Endometrium (tissue), 2 donors: ENCODE measurements around the gene AIG1.

Source experiments
- FAIRE-seq: peaks from 2 replicates; lab custom pipeline; 2012; peaks lifted over from hg19 to GRCh38; lab: Jason Lieb, UNC
- donor health status: control.
- donor health status: control.

The AIG1 gene

GRCh38 chr6:143196525-143197225 lies 136.0 kb downstream of the AIG1 start:
- FAIRE-seq, result no peak

GRCh38 chr6:143197377-143197776 lies 136.7 kb downstream of the AIG1 start:
- no peak for FAIRE-seq

GRCh38 chr6:143198312-143198711 lies 137.6 kb downstream of the AIG1 start:
- no peak for FAIRE-seq

- FAIRE-seq, result peak; percentile 62
Measured at GRCh38 chr6:143199291-143199690, 138.6 kb downstream of the AIG1 start.

- FAIRE-seq, result no peak
Measured at GRCh38 chr6:143200167-143200770, 139.6 kb downstream of the AIG1 start.

GRCh38 chr6:143204045-143204444 lies 143.4 kb downstream of the AIG1 start:
- FAIRE-seq, result no peak

GRCh38 chr6:143205131-143205535 lies 144.4 kb downstream of the AIG1 start:
- no peak for FAIRE-seq

GRCh38 chr6:143205585-143205984 lies 144.9 kb downstream of the AIG1 start:
- FAIRE-seq, result no peak

GRCh38 chr6:143205991-143206390 lies 145.3 kb downstream of the AIG1 start:
- no peak for FAIRE-seq

GRCh38 chr6:143206550-143206949 lies 145.9 kb downstream of the AIG1 start:
- no peak for FAIRE-seq

GRCh38 chr6:143210420-143210819 lies 149.7 kb downstream of the AIG1 start:
- no peak for FAIRE-seq

- FAIRE-seq, result no peak
Measured at GRCh38 chr6:143213859-143214376, 153.2 kb downstream of the AIG1 start.

- no peak for FAIRE-seq
Measured at GRCh38 chr6:143215363-143215762, 154.7 kb downstream of the AIG1 start.

GRCh38 chr6:143215771-143216170 lies 155.1 kb downstream of the AIG1 start:
- no peak for FAIRE-seq

- FAIRE-seq, result no peak
Measured at GRCh38 chr6:143218233-143218632, 157.5 kb downstream of the AIG1 start.

GRCh38 chr6:143221698-143222097 lies 161.0 kb downstream of the AIG1 start:
- FAIRE-seq, result no peak

GRCh38 chr6:143222310-143222709 lies 161.6 kb downstream of the AIG1 start:
- no peak for FAIRE-seq

GRCh38 chr6:143222801-143223231 lies 162.1 kb downstream of the AIG1 start:
- FAIRE-seq, result no peak

GRCh38 chr6:143223895-143224294 lies 163.2 kb downstream of the AIG1 start:
- no peak for FAIRE-seq

GRCh38 chr6:143224516-143224915 lies 163.8 kb downstream of the AIG1 start:
- no peak for FAIRE-seq

GRCh38 chr6:143225929-143226328 lies 165.2 kb downstream of the AIG1 start:
- no peak for FAIRE-seq

GRCh38 chr6:143227675-143228074 lies 167.0 kb downstream of the AIG1 start:
- no peak for FAIRE-seq

- FAIRE-seq, result no peak
Measured at GRCh38 chr6:143229400-143229799, 168.7 kb downstream of the AIG1 start.

GRCh38 chr6:143232849-143233248 lies 172.2 kb downstream of the AIG1 start:
- no peak for FAIRE-seq
